Neural progenitor cell (in vitro differentiated cells): Measurements from ENCODE around the gene MYOM3. TPM values are rescaled to one million over a fixed set of nuclear protein-coding genes. Genes with fewer than 3 reads are reported as not detected.

Experiments
- DNase-seq: peaks from one replicate; pipeline ENCODE4 v3.0.0-alpha.2; 2016; ENCODE audit warnings: low spot score
- H2AFZ ChIP-seq: fragments of 200-600 bp; sonication (generic); replicated peaks from 2 replicates; pipeline ENCODE4 v1.6.1; 2016; ENCODE audit warnings: antibody characterized with exemption
- H3F3A ChIP-seq: fragments of 200-600 bp; sonication (generic); 2 replicates; pipeline ENCODE4 v1.6.1; 2016; ENCODE audit warnings: antibody characterized with exemption, low read depth
- H3K27ac ChIP-seq: fragments of 200-600 bp; sonication (generic); 2 replicates; pipeline ENCODE4 v1.5.1; 2016; ENCODE audit warnings: mild to moderate bottlenecking
- H3K27me3 ChIP-seq: fragments of 200-600 bp; sonication (generic); 2 replicates; pipeline ENCODE4 v1.6.1; 2016; ENCODE audit warnings: mild to moderate bottlenecking, moderate library complexity
- H3K36me3 ChIP-seq: fragments of 200-600 bp; sonication (generic); 2 replicates; pipeline ENCODE4 v1.5.1; 2016
- H3K4me1 ChIP-seq: fragments of 200-600 bp; sonication (generic); 2 replicates; pipeline ENCODE4 v1.6.1; 2016; ENCODE audit warnings: mixed run types
- H3K4me2 ChIP-seq: fragments of 200-600 bp; sonication (generic); 2 replicates; pipeline ENCODE4 v1.6.1; 2016
- H3K4me3 ChIP-seq: fragments of 200-600 bp; sonication (generic); 2 replicates; pipeline ENCODE4 v1.5.1; 2016
- H3K79me2 ChIP-seq: fragments of 200-600 bp; sonication (generic); 2 replicates; pipeline ENCODE4 v1.6.1; 2016; ENCODE audit warnings: low read depth
- H3K9ac ChIP-seq: fragments of 200-600 bp; sonication (generic); 2 replicates; pipeline ENCODE4 v1.6.1; 2016
- H3K9me3 ChIP-seq: fragments of 200-600 bp; sonication (generic); 2 replicates; pipeline ENCODE4 v1.5.1; 2016; ENCODE audit warnings: low read depth
- H4K20me1 ChIP-seq: fragments of 200-600 bp; sonication (generic); 2 replicates; pipeline ENCODE4 v1.6.1; 2016; ENCODE audit warnings: low read depth
- H3K27ac Mint-ChIP-seq: 3 replicates; pipeline ENCODE4 v1.8.0; 2021; ENCODE audit warnings: mixed read lengths
- H3K27me3 Mint-ChIP-seq: 2 replicates; pipeline ENCODE4 v1.8.0; 2022; ENCODE audit warnings: low read depth, mild to moderate bottlenecking, inconsistent platforms, moderate library complexity, mixed read lengths; ENCODE audit not compliant: insufficient read depth
- H3K36me3 Mint-ChIP-seq: 3 replicates; pipeline ENCODE4 v1.8.0; 2021; ENCODE audit warnings: mixed read lengths
- H3K4me1 Mint-ChIP-seq: 3 replicates; pipeline ENCODE4 v1.8.0; 2021; ENCODE audit warnings: mixed read lengths
- H3K4me3 Mint-ChIP-seq: 3 replicates; pipeline ENCODE4 v1.8.0; 2021; ENCODE audit warnings: mild to moderate bottlenecking, moderate library complexity, mixed read lengths
- H3K9me3 Mint-ChIP-seq: 3 replicates; pipeline ENCODE4 v1.8.0; 2020; ENCODE audit warnings: mixed read lengths
- CTCF ChIP-seq: fragments of 200-600 bp; sonication (generic); IDR thresholded peaks from 2 replicates; pipeline ENCODE4 v1.5.1; 2017; ENCODE audit warnings: antibody characterized with exemption, mild to moderate bottlenecking
- EZH2 ChIP-seq: fragments of 200-600 bp; sonication (generic); IDR thresholded peaks from 2 replicates; pipeline ENCODE4 v1.6.1; 2017; ENCODE audit warnings: antibody characterized with exemption, mild to moderate bottlenecking, moderate library complexity
- EZH2phosphoT487 ChIP-seq: fragments of 200-600 bp; sonication (generic); IDR thresholded peaks from 2 replicates; pipeline ENCODE4 v1.6.1; 2017; ENCODE audit warnings: antibody characterized with exemption
- total RNA-seq: library from RNA; depleted of rRNA; stranded (reverse); fragments of >200 nt; gene quantifications from 2 replicates; pipeline ENCODE4 v1.2.3, GENCODE V29; 2015; ENCODE audit warnings: low replicate concordance

Gene MYOM3
- total RNA-seq, 1 donor from 2014 or later: not detected

DNA sequence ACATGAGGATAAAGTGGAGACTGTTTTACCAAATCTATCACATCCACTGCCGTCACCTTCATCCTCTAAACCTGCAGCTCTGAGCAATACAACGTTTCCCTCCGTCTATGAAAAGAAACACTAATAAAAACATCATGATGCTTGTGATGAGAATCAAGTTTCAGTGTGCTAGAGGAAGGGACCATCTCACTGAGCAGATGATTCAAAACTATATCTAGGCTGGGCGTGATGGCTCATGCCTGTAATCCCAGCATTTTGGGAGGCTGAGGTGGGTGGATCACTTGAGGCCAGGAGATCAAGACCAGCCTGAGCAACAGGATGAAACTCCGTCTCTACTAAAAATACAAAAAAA lies 14.7 kb upstream of the MYOM3 start:
- no peaks in the 10 kb centered on the region for H3K36me3 Mint-ChIP-seq
- no peak overlapping the region for H3K27ac Mint-ChIP-seq
- no peaks in the 10 kb centered on the region for H3K9me3 Mint-ChIP-seq
- Histone ChIP-seq H3K9ac (no peak overlapping the region), H3K9me3 (no peaks in the 10 kb centered on the region), H3K79me2 (no peaks in the 10 kb centered on the region), H4K20me1 (no peaks in the 10 kb centered on the region), H3K27ac (no peak overlapping the region), H3K4me3 (no peak overlapping the region), H3K27me3 (no peaks in the 10 kb centered on the region), H3K4me2 (no peak overlapping the region), H3F3A (no peaks in the 10 kb centered on the region), H3K4me1 (no peaks in the 10 kb centered on the region), H2AFZ (no peak overlapping the region), H3K36me3 (no peaks in the 10 kb centered on the region)
- no peaks in the 10 kb centered on the region for H3K4me1 Mint-ChIP-seq
- H3K4me3 Mint-ChIP-seq: no peak overlapping the region
- H3K27me3 Mint-ChIP-seq: no peaks in the 10 kb centered on the region
- TF ChIP-seq EZH2phosphoT487 (no peak), EZH2 (no peak), CTCF (no peak)
- DNase-seq: no peak

DNA sequence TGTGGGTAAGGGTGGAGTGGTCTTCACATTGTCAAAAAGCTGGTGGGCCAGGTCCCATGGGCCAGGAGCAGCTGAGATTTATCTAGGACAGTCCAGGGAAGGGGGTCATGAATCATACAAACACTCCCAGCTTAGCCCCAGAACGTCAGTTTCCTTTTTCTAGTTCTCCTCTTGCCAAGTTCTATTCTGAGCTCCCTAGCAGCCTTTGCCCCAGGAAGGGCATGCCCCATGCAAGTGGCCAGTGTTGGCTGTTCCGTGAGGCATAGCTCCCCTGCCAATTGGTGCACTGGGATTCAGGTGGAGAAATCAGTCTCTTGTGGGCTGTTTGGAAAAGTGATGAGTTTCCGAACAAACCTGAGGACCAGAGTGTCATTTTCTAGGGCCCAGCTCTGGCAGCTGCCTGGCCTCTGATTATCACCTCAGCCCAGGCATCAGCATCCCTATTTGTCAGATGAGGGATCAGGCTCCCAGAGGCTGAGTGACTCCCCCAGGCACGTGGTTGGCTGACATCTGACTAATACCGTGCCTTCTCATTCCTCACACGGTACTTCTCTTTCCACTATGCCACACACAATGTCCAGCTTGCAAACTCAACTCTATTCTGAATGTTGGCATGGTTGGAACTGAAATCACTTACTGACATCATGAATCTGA lies 14.2 kb upstream of the MYOM3 start:
- no peaks in the 10 kb centered on the region for H3K27me3 Mint-ChIP-seq
- H3K27ac Mint-ChIP-seq: no peak overlapping the region
- H2AFZ ChIP-seq: no peak overlapping the region
- H3K27ac ChIP-seq: no peak overlapping the region
- no peaks in the 10 kb centered on the region for H3F3A ChIP-seq
- peaks cover under 1% of the 10 kb centered on the region for H3K4me1 Mint-ChIP-seq
- H3K36me3 Mint-ChIP-seq: no peaks in the 10 kb centered on the region
- no peaks in the 10 kb centered on the region for H3K27me3 ChIP-seq
- H3K9me3 Mint-ChIP-seq: no peaks in the 10 kb centered on the region
- no peaks in the 10 kb centered on the region for H3K36me3 ChIP-seq
- no peaks in the 10 kb centered on the region for H3K4me1 ChIP-seq
- no peaks in the 10 kb centered on the region for H3K79me2 ChIP-seq
- H3K4me3 Mint-ChIP-seq: no peak overlapping the region
- no peaks in the 10 kb centered on the region for H4K20me1 ChIP-seq
- no peak for DNase-seq
- TF ChIP-seq CTCF: no peak
- TF ChIP-seq EZH2: no peak
- TF ChIP-seq EZH2phosphoT487: no peak
- H3K9me3 ChIP-seq: no peaks in the 10 kb centered on the region
- no peak overlapping the region for H3K4me2 ChIP-seq
- no peak overlapping the region for H3K9ac ChIP-seq
- H3K4me3 ChIP-seq: no peak overlapping the region

DNA sequence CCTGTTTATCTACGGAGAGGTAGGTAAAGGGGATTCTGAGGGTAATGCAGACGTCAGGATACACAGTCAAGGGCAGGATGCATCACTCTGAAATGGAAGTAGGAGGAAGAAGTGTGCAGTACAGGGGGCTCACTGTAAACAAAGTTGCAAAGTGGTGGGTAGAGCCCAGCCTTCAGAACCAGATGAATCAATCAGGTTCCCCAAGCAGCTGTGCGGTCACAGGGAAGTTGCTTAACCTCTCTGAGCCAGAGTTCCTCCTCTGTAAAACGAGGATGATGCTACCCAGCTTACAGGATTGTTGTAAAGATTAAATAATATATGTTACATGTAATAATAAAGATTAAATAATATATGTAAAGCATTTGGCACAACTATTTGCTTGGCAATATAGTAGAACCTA lies 13.5 kb upstream of the MYOM3 start:
- peaks cover 6% of the 10 kb centered on the region for H3K4me1 Mint-ChIP-seq
- Histone ChIP-seq H3K79me2 (no peaks in the 10 kb centered on the region), H3K4me2 (no peak overlapping the region), H4K20me1 (no peaks in the 10 kb centered on the region), H3K27me3 (no peaks in the 10 kb centered on the region), H3F3A (no peaks in the 10 kb centered on the region), H3K36me3 (no peaks in the 10 kb centered on the region), H2AFZ (no peak overlapping the region), H3K4me3 (no peak overlapping the region), H3K9me3 (no peaks in the 10 kb centered on the region), H3K9ac (no peak overlapping the region), H3K4me1 (no peaks in the 10 kb centered on the region), H3K27ac (no peak overlapping the region)
- no peak overlapping the region for H3K4me3 Mint-ChIP-seq
- no peaks in the 10 kb centered on the region for H3K36me3 Mint-ChIP-seq
- H3K27ac Mint-ChIP-seq: no peak overlapping the region
- TF ChIP-seq EZH2phosphoT487 (no peak), EZH2 (no peak), CTCF (no peak)
- no peak for DNase-seq
- H3K27me3 Mint-ChIP-seq: no peaks in the 10 kb centered on the region
- no peaks in the 10 kb centered on the region for H3K9me3 Mint-ChIP-seq
